Upper lobe of right lung (tissue), 1 donor: Measurements from ENCODE around the gene PLEKHA7. TPM values are rescaled to one million over a fixed set of nuclear protein-coding genes. Genes with fewer than 3 reads are reported as not detected.
A peak's percentile ranks its signal among the peaks of the same experiment; 100 is the strongest.

Source experiments
- ATAC-seq: fragments of 200-7000 bp; cut with Tn5 transposase; one replicate; pipeline ENCODE4 v1.9.1; 2020; ENCODE audit warnings: mild to moderate bottlenecking, moderate library complexity
- DNase-seq: peaks from one replicate; pipeline ENCODE4 v3.0.0-alpha.2; 2020
- H3K27ac ChIP-seq: fragments of 200-600 bp; one replicate; pipeline ENCODE4 v1.8.0; 2022
- H3K27me3 ChIP-seq: fragments of 200-600 bp; one replicate; pipeline ENCODE4 v1.8.0; 2022; ENCODE audit warnings: mild to moderate bottlenecking
- H3K36me3 ChIP-seq: fragments of 200-600 bp; one replicate; pipeline ENCODE4 v1.8.0; 2022
- H3K4me1 ChIP-seq: fragments of 200-600 bp; one replicate; pipeline ENCODE4 v1.8.0; 2022
- H3K4me3 ChIP-seq: fragments of 200-600 bp; one replicate; pipeline ENCODE4 v1.8.0; 2022; ENCODE audit warnings: mild to moderate bottlenecking
- H3K9me3 ChIP-seq: fragments of 200-600 bp; one replicate; pipeline ENCODE4 v1.8.0; 2022
- intact Hi-C: fragments of 100-400 bp; cut with DNase I; formaldehyde crosslinking; loops from one replicate; pipeline ENCODE4 v1.11.0; 2022
- total RNA-seq: library from RNA; stranded (reverse); fragmentation: NEBNext Ultra II Directional; extraction: Animal tissue kit (Norgen Biotek cat#: 25700); gene quantifications from one replicate; pipeline ENCODE4 v1.2.1, GENCODE V29; 2021
- TF ChIP-seq, protein P1 (sequence below): fragments of 200-600 bp; IDR thresholded peaks from one replicate; pipeline ENCODE4 v1.8.0; 2022; ENCODE audit warnings: antibody characterized with exemption
- donor health status: DM: no; HTN: yes; CAD: no; lungs with severe emphysema.

The PLEKHA7 gene
- total RNA-seq, 1 donor from 2014 or later, result 43.6 TPM

GRCh38 chr11:16862726-16863125 is 151.5 kb downstream of the PLEKHA7 start:
- no peaks in the 10 kb centered on the region for H3K36me3 ChIP-seq
- no peaks in the 10 kb centered on the region for H3K9me3 ChIP-seq
- intact Hi-C loops, result no loop called here
- DNase-seq (no peak), ATAC-seq (no peak)
- H3K4me3 ChIP-seq, result no peak overlapping the region
- no peaks in the 10 kb centered on the region for H3K4me1 ChIP-seq
- H3K27ac ChIP-seq, result no peak overlapping the region
- H3K27me3 ChIP-seq, result no peaks in the 10 kb centered on the region
- TF ChIP-seq, protein P1, sequence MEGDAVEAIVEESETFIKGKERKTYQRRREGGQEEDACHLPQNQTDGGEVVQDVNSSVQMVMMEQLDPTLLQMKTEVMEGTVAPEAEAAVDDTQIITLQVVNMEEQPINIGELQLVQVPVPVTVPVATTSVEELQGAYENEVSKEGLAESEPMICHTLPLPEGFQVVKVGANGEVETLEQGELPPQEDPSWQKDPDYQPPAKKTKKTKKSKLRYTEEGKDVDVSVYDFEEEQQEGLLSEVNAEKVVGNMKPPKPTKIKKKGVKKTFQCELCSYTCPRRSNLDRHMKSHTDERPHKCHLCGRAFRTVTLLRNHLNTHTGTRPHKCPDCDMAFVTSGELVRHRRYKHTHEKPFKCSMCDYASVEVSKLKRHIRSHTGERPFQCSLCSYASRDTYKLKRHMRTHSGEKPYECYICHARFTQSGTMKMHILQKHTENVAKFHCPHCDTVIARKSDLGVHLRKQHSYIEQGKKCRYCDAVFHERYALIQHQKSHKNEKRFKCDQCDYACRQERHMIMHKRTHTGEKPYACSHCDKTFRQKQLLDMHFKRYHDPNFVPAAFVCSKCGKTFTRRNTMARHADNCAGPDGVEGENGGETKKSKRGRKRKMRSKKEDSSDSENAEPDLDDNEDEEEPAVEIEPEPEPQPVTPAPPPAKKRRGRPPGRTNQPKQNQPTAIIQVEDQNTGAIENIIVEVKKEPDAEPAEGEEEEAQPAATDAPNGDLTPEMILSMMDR, result no peak

- no peaks in the 10 kb centered on the region for H3K4me1 ChIP-seq
- no peak overlapping the region for H3K27ac ChIP-seq
- intact Hi-C loops, result no loop called here
- no peaks in the 10 kb centered on the region for H3K27me3 ChIP-seq
- no peak overlapping the region for H3K4me3 ChIP-seq
- H3K9me3 ChIP-seq, result no peaks in the 10 kb centered on the region
- no peaks in the 10 kb centered on the region for H3K36me3 ChIP-seq
- TF ChIP-seq, protein P1, result no peak
- DNase-seq (no peak), ATAC-seq (no peak)
Observed at GRCh38 chr11:16861862-16862261, 152.4 kb downstream of the PLEKHA7 start.

- Histone ChIP-seq H3K27ac (no peak overlapping the region), H3K27me3 (no peaks in the 10 kb centered on the region), H3K9me3 (no peaks in the 10 kb centered on the region), H3K4me3 (no peak overlapping the region), H3K4me1 (no peaks in the 10 kb centered on the region), H3K36me3 (no peaks in the 10 kb centered on the region)
- intact Hi-C loops, result no loop called here
- TF ChIP-seq, protein P1, result no peak
- no peak for DNase-seq
- ATAC-seq, result no peak
Observed at GRCh38 chr11:16860617-16861016, 153.6 kb downstream of the PLEKHA7 start.

GRCh38 chr11:16859651-16860050 is 154.6 kb downstream of the PLEKHA7 start:
- TF ChIP-seq, protein P1, result no peak
- no peak for ATAC-seq
- Histone ChIP-seq H3K27me3 (no peaks in the 10 kb centered on the region), H3K4me1 (no peaks in the 10 kb centered on the region), H3K27ac (no peak overlapping the region), H3K4me3 (no peak overlapping the region), H3K36me3 (peaks cover 6% of the 10 kb centered on the region), H3K9me3 (no peaks in the 10 kb centered on the region)
- no peak for DNase-seq
- intact Hi-C loops, result no loop called here

GRCh38 chr11:16857186-16857585 is 157.0 kb downstream of the PLEKHA7 start:
- DNase-seq (no peak), ATAC-seq (peak; percentile 19)
- H3K27ac ChIP-seq, result no peak overlapping the region

More at GRCh38 chr11:16857186-16857585, 157.0 kb downstream of the PLEKHA7 start:
- Histone ChIP-seq H3K4me3 (no peak overlapping the region), H3K9me3 (no peaks in the 10 kb centered on the region), H3K27me3 (no peaks in the 10 kb centered on the region), H3K36me3 (peaks cover 6% of the 10 kb centered on the region), H3K4me1 (no peaks in the 10 kb centered on the region)
- intact Hi-C loops, result no loop called here
- TF ChIP-seq, protein P1, result no peak
